GM18868 (cell line): ENCODE measurements around the gene DAPK2.
"Not testable (repeated sequence)": the region's sequence is repeated elsewhere in the genome, so short reads cannot be mapped to it uniquely, and the experiment has no call there.

Source experiments
- ATAC-seq: cut with Tn5 transposase; IDR thresholded peaks from one replicate; pipeline ENCODE4 v1.9.1; 2021; ENCODE audit warnings: mild to moderate bottlenecking, moderate library complexity; ENCODE audit not compliant: unreplicated experiment

DAPK2 gene

DNA sequence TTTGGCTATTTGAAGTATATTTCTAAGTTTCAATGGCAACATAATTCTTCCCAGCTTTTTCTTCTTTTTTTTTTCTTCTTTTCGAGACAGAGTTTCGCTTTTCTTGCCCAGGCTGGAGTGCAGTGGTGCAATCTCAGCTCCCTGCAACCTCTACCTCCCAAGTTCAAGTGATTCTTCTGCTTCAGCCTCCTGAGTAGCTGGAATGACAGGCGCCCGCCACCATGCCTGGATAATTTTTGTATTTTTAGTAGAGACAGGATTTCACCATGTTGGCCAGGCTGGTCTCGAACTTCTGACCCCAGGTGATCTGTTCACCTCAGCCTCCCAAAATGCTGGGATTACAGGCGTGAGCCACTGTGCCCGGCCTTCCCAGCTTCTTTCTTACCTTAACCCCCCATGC, 146.7 kb downstream of the DAPK2 start:
- ATAC-seq = not testable (repeated sequence)

DNA sequence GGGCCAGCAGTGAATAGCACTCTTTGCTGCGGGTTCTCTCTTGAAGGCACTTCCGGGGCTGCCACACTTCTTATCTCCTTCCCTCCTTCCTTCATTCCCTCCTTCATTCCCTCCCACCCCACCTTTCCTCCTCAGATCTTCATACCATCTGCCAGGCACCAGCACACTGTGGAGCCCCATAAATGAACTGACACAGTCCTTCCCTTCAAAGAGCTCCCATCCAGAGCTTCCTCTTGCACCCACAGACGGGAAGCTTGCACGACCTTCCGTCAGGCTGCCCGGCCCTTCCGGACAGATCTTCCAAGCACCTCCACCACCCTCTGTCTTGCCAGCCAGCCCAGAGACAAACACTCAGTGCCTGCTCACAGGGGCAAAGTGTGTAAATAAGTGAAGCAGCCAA, 147.1 kb downstream of the DAPK2 start:
- ATAC-seq = no peak

DNA sequence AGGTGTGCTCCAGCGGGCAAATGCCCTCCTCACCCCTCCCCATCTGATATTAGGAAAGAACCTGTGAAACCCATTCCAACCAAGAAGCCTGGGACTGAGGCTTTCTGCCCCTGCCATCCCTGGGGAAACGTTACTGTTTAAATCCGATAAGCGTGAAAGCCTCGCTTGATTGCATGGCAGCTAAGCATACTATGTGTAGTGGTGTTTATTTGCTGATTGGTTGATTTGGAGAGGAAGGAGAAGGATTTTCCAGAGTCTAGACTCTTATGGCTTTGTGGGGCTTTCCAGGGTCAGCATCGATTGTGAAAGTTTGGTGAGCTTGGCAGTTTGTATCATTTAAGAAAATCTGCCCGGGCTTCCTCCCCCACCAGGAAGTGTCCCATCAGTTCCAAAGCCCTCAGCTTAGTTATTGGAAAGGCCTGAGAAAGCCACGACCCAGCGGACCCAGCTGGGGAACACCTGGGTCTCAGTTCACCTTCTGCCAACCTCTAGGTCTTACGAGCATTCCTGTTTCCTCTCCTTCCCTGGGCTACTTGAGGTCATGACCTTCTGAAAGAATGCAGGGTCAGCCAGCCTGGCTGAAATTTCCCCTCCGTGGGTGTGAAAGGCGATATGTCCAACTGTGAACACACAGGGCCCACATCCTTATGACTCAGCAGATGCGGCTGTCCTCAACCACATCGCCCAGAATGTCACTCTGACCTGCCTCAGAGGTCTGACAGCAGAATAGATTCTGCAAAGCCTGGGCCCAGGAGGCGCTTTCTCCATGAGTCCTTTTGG, 149.8 kb downstream of the DAPK2 start:
- ATAC-seq = peak; percentile 66

DNA sequence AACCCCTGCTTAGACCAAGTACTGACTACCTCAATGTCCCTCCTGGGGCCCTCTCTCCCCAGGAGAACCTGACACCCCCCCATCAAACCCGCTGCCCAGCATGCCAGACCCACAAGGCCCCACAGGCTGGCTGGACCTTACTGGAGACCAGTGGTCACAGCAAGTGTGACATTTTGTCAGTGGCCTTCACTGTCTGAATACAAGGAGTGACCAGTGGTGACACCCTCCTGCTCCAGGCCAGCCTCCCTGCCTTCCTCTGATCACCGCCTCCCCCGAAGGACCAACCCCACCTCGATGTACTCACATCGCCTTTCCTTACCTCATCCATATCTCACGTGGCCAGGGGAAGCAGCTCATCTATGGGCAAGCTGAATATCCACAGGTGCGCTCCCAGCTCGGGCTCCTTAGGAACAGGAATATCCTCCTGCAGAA, 150.5 kb downstream of the DAPK2 start:
- no peak for ATAC-seq

DNA sequence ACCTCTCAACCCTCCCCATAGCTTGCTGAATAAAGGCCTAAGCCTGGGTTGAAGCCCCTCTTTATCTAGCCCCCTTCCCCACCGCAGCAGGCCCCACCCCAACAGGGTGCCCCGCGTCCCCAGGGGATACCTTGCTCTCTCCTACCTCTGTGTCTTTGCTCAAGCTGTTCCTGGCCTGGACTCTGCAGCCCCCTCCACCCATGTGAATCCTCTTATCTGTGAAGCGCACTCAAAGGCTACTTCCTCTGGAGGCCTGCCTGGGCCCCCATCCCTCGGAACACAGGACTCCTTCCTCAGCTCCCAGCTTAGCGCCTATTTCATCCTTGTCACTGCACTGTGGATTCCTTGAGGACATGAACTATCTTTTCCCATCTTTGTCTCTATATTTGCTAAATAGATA, 151.1 kb downstream of the DAPK2 start:
- no peak for ATAC-seq

DNA sequence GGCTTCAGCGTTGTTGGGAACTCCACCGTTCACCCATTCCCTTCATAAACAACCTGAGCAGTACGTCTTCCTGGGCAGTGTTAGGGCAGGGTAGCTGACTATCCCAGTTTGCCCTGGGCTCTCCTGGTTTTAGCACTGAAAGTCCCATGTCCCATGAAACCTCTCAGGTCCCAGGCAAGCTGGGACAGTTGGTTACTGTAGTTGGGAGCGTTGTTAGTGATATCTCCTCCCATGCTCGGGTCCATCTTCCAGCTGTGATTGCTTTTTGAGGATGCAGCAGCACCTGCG, 151.7 kb downstream of the DAPK2 start:
- ATAC-seq = no peak

DNA sequence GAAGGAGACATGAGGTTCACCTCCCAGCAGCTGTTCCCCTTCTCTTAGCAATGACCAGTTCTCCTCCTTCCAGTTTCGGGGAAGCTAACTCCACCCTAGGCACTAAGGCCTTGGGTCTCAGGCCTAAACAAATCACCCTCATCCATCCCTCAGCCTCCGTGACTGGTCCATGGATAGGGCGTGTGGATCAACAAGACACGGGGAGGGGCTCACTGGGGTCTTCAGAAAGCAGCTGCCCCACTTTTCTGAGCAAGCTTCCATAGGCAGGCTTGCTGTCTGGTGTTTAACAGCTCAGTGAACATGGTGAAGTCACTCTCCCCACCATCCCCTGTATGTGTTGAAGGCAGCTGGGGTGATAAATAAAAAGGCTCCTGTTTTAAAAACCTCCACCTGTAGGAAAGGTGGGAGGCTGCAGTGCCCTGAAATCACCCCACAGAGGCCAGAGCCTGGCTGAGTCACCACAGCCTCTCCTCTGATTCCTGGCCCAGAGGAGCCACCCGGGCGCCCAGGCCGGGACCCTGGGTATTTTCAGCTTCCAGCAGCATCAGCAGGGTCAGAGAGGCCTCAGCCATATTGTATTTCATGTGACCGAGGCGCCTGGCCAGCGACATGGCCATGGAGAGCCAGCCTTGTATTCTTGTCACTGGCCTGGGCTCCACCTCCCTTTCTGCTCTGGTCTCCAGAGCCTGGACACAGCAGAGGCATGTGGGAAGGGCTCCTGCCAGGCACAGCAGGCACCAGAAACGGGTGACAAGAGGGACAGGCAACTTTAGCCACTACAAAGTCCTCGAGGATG, 152.2 kb downstream of the DAPK2 start:
- ATAC-seq = no peak

DNA sequence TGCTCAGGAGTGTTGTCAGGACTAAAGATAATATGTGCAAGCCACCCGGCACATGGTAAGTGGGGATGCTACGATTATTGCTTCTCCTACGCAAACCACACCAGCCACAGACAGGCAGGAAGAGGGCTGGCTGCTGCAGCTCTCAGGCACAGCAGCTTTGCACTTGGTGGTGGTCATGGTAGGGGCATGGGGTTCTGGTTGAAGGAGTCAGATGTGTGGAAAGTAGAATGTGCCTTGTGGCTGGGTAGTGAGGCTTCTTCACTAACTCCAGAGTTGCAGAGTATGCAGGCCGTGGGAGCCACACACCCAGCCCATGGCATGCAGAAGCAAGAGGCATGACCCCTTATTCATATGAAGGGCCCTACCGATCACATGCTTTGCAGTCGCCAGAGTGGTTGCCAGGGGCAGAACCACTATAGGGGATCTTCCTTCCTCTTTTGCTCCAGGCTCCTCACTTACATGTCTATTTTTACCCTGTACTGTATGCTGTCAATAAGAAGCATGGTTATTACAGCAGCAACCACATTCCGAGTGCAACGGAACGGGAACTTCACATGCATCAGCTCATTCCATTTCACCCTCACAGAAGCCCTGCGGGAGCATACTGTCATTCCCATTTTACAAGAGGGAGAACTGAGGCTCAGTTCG, 153.4 kb downstream of the DAPK2 start:
- peak; percentile 46 for ATAC-seq

DNA sequence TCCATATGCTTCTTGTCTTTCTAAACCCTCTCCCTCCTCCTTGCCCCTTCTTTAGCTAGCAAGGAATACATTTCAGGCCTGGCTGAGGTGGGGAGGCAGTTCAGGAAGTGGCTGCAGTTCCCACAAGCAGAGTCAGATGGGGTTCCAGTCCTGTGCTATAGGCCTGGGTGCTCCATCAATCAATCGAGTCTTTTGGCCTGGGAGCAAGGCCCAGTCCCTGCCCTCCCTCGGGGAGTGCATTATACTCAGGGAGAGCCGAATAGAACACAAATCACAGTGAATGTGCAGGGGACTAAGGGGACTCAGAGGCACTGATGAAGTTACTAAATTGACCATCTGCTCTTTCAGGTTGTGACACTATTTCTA, 154.5 kb downstream of the DAPK2 start:
- no peak for ATAC-seq

DNA sequence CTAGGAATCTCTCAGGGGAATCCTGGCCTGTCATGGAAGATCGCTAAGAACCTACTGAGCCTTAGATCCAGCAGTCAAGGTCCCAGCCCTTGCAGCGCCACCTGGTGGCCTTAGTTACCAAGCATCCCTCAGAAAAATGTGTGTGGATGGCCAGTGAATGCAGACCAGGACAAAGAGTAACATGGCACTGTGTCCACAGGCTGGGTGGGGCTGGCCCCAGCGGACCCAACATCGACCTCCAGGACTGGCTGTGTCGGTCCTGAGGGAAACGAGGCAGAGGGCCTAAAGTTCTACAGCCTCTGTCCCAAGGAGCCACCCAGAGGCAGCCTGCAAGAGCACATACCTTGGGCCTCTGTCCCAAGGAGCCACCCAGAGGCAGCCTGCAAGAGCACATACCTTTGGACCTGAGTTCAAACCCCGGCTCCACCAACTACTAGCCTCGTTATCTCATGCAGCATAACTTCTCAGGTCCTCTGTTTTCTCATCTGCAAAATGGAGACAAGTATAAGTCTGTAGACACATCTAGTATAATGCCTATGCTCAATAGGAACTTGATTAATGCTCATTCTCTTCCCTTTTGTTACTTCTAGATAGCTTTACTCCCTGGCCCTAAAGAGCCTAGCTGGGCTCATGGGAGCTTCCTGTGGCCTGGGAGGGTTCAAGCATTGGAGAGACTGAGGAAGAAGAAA, 155.1 kb downstream of the DAPK2 start:
- no peak for ATAC-seq

DNA sequence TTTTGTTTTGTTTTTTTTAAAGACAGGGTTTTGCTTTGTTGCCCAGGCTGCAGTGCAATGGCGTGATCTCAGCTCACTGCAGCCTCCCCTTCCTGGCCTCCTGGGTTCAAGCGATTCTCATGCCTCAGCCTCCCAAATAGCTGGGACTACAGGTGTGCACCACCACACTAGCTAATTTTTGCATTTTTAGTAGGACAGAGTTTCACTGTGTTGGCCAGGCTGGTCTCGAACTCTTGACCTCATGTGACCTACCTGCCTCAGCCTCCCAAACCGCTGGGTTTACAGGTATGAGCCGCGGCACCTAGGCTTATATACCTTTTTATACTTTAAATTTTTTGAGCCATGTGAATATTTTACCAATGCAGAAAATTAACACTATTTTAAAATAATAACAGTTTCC, 155.7 kb downstream of the DAPK2 start:
- ATAC-seq = no peak

DNA sequence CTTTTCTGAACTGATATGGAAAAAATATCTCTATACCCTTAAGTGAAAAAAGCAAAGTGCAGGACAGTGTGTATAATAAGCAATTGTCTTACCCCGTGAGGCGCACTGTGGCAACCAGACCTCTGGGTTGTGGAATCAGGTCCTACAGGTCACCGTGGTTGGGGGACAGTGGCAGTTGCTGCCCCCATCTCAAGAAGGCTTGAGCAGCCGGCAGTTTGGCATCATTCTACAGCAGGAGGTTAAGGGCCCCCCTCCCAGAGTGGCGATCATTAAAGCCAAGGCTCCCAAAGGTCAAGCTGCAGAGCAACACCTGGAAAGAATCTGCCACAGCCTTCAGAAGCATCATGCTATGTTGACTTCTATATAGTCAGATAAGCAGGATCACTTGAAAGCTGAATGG, 156.5 kb downstream of the DAPK2 start:
- ATAC-seq = no peak

DNA sequence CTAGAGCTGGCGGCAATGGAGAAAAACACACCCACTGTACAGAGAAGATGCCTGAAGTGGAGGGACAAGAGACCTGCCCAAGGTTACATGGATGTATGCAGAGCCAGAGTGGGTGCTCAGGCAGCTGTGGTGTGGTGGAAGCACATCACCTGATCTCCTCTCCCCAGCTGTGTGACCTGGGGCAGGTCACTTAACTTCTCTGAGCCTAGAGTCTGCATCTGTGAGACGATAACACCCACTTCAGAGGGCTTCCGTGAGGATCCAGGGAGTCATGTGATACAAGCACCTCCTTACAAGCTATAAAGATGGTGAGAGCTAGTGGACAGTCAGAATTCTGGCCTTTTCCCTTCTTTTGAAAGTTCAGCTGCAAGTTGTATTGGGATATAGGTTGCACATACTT, 157.5 kb downstream of the DAPK2 start:
- ATAC-seq = no peak

DNA sequence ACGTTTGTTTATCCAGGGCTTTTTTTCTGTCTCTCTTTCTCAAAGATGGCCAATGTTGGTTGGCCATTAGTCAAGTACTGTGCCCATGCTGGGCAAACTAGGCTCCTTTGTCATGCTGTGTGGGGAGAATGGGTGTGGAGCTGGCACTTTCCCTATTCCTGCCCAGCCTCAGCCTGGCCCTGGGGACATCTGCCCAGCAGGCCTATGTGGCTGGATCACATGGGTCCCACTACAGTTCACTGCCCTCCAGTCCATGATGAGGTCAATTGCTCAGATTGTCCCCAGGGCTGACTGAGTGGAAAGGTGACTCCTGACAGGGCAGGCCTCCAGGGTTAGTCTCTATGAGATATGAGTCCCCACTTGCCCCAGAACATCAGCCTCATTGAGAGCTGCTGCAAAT, 158.1 kb downstream of the DAPK2 start:
- no peak for ATAC-seq

DNA sequence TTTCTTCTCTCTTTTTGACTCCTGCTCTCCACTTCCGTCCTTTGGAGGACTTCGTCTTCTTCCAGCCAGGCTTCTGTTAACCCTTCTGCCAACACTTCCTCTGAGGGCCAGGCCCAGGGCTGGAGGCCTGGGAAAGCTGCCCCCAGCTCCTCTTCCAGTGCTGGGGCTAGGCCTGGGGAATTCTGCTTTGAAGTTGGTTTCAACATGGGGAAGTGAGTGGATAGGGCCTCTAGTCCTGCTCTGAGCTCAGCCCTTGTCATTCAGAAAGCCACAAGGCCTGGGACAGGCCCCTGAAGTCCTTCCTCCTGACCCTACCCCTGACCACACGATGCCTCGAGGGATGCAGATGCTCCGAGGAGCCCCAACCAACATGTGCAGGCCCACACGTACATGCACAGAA, 158.7 kb downstream of the DAPK2 start:
- no peak for ATAC-seq

DNA sequence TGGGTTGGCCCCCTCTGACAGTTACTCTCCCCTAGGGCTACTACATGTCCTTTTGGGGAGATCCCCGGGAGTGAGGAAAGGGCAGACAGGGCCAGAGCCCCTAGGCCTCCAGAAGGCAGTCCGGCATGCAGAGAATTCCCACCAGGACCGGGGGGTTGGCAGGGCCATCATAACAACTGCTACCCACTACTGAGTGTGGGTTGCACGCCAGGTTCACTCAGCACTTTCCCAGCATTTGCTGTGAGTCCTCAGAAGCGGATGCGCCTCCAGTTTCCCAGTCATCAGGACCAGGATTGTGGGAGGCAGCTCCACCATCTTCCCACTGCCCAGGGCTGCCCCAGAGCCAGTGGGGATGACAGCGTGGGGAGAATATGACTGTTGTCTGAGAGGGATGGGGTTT, 161.3 kb downstream of the DAPK2 start:
- no peak for ATAC-seq

DNA sequence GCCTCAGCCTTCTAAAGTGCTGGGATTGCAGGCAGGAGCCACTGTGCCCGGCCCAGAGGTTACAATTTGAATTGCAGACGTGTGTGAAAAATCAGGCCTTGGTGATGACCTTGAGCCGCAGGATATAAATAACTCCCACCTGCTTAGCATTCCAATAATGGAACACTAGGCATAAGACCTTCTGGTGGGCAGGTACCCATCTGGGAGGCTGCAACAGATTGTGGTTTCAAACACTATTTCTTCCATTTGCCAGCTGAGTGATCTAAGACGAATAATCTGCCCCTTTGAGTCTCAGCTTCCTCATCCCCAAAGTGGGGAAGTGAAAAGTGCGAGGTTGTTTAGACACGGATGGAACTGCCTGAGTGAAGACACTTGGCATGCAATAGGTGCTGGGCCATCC, 164.9 kb downstream of the DAPK2 start:
- ATAC-seq = no peak

DNA sequence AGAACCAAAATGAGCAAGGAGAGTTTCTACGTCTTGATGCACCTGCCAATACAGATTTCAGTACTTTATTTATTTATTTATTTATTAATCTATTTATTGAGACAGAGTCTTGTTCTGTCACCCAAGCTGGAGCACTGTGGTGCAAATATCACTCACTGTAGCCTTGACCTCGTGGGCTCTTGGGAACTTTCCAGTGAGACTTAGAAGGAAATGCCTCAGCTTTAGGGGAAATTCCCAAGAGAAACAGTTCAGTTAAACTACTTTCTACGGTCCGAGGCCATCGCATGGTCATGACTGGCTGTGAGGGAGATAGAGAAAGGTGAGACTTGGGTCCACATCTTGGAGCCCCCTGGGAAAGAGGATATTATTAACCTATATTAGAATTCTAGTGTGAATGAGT, 165.5 kb downstream of the DAPK2 start:
- no peak for ATAC-seq

DNA sequence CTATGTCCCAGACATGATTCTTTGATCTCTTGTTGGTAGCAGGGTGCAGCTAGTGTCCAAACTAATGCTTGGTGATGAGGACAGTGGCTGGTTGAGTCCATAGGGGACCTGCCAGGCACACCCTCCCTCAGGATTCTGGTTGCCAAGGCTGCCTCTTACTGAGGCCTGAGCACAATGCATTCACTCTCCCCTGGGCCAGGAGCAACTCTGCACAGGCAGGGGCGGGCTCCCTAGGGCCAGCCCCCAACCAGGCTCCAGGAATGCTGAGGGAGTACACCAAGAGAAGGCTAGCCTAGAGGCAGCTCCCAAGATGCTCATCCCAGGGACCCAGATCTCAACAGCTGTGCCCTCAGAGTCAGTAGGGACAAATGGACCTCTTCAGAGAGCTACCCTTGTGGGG, 166.3 kb downstream of the DAPK2 start:
- no peak for ATAC-seq

DNA sequence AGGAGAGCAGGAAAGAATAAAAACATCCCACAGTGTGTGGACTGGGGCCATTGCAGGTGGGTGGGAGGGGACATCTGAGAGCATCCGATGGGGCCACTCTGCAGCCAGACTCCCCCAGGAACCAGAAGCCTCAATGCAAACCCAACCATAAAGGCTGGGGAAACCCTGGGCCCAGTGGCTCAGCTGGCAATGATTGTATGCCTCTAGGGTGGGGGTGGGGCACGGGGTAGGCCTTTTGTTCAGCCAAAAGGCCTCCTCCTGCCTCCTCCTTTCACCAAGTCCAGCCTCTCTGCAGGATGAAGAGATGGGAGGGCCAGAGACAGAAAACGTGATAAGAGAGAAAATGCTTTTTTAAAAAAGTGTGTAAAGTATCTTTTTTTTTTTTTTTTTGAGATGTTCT, 167.1 kb downstream of the DAPK2 start:
- no peak for ATAC-seq

DNA sequence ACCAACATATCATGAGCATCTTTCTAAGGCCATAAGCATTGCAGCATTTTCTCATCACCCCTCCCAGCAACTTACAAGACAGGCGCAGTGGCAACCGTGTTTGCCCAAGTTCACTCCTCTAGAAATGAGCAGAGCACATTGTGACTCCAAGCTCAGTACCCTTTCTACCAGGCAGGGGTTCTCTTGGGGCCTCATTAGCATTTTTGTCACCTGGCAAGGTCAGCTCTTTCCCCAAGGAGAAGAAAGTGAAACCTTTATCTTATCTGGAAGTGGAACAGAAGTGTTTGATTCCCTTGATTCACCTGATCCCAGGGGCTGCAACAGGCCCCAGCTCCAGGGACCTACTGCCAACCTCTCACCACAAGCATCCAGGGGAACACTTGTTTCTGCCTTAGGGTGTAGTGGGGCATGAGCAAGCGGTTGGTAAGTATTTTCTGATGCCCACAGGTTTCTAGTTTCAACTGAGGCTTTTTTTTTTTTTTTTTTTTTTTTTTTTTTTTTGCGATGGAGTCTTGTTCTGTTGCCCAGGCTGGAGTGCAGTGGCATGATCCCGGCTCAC, 168.5 kb downstream of the DAPK2 start:
- no peak for ATAC-seq
